Measurements from ENCODE around the gene NAV3.

DNA sequence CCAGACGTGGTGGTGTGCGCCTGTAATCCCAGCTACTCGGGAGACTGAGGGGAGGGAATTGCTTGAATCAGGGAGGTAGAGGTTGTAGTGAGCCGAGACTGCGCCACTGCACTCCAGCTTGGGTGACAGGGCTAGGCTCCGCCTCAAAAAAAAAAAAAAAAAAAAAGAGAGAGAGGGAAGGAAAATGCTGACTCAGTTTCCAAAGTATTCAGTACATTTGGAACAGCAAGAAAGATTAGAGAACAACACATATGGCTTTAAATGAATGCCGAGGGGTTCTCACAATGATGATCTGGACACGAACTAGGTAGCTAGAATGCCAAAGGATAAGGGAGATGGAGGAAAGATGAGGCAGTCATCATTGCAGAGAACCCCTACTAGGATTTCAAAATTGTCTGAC, 97.4 kb downstream of the NAV3 start:
- TF ChIP-seq, protein P1, sequence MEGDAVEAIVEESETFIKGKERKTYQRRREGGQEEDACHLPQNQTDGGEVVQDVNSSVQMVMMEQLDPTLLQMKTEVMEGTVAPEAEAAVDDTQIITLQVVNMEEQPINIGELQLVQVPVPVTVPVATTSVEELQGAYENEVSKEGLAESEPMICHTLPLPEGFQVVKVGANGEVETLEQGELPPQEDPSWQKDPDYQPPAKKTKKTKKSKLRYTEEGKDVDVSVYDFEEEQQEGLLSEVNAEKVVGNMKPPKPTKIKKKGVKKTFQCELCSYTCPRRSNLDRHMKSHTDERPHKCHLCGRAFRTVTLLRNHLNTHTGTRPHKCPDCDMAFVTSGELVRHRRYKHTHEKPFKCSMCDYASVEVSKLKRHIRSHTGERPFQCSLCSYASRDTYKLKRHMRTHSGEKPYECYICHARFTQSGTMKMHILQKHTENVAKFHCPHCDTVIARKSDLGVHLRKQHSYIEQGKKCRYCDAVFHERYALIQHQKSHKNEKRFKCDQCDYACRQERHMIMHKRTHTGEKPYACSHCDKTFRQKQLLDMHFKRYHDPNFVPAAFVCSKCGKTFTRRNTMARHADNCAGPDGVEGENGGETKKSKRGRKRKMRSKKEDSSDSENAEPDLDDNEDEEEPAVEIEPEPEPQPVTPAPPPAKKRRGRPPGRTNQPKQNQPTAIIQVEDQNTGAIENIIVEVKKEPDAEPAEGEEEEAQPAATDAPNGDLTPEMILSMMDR (IDR thresholded peaks at IDR 0.05) = no peak
- TF ChIP-seq POLR2A (IDR thresholded peaks at IDR 0.05) = no peak

All from body of pancreas (tissue), 4 donors.